ENCODE data around the gene ARL4D.

- TF ChIP-seq, protein P1, sequence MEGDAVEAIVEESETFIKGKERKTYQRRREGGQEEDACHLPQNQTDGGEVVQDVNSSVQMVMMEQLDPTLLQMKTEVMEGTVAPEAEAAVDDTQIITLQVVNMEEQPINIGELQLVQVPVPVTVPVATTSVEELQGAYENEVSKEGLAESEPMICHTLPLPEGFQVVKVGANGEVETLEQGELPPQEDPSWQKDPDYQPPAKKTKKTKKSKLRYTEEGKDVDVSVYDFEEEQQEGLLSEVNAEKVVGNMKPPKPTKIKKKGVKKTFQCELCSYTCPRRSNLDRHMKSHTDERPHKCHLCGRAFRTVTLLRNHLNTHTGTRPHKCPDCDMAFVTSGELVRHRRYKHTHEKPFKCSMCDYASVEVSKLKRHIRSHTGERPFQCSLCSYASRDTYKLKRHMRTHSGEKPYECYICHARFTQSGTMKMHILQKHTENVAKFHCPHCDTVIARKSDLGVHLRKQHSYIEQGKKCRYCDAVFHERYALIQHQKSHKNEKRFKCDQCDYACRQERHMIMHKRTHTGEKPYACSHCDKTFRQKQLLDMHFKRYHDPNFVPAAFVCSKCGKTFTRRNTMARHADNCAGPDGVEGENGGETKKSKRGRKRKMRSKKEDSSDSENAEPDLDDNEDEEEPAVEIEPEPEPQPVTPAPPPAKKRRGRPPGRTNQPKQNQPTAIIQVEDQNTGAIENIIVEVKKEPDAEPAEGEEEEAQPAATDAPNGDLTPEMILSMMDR (IDR thresholded peaks at IDR 0.05): no peak
- no peak for TF ChIP-seq ZFX (IDR thresholded peaks at IDR 0.05; ENCODE audit: borderline replicate concordance)
These were observed 36.1 kb downstream of the ARL4D start for GRCh38 chr17:43434902-43435319.

Measured in 22Rv1 (cell line).